ENCODE data around the gene KIAA0825.

KIAA0825 gene

DNA sequence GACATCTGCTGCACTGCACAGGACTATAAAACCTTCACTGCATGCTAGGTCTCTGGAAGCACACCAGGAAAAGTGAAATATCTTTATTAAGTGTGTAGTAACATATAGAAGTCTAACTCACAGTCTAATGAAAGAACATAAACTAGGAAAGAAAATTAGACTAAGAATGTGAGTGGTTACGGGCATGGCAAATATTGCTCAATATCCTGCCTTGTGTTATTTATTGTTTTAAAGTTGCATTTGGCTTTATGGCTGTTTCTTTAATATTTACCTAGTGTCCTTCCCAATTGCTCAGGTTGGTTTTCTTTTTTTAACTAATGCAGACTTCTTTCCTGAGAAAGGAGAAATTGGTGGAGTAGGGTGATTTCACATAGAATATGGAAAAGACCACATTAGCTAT, 342.4 kb downstream of the KIAA0825 start:
- no peak for DNase-seq
- Histone ChIP-seq H3K9me3 (ENCODE audit: control extremely low read depth in 1 of 5, control insufficient read depth in 4 of 5, insufficient read depth in 2 of 5, low read depth in 1 of 5, low read length in 4 of 5) (no peaks in the 10 kb centered on the region), H3K36me3 (ENCODE audit: control insufficient read depth in 4 of 4, insufficient read depth in 4 of 4, low read length in 3 of 4) (no peaks in the 10 kb centered on the region), H3K27ac (ENCODE audit: insufficient read depth in 1 of 2, low read depth in 1 of 2, low read length in 2 of 2, poor library complexity in 1 of 2, severe bottlenecking in 2 of 2) (no peak overlapping the region), H3K4me3 (ENCODE audit: control insufficient read depth in 1 of 7, extremely low read depth in 1 of 7, insufficient read depth in 4 of 7, low read depth in 2 of 7, low read length in 6 of 7) (no peak overlapping the region), H3K27me3 (replicated peaks in 2 of 5; ENCODE audit: control insufficient read depth in 4 of 5, insufficient read depth in 5 of 5, low read length in 4 of 5) (no peaks in the 10 kb centered on the region), H3K4me1 (ENCODE audit: control extremely low read depth in 1 of 4, control insufficient read depth in 4 of 4, insufficient read depth in 4 of 4, low read length in 3 of 4) (no peaks in the 10 kb centered on the region)
- ChIA-PET CTCF (no interaction called here), POLR2A (no interaction called here)
- WGBS (ENCODE audit: insufficient coverage) = 100% methylated on average over 1 of the region's 1 CpG

- Histone ChIP-seq H3K27ac (ENCODE audit: insufficient read depth in 1 of 2, low read depth in 1 of 2, low read length in 2 of 2, poor library complexity in 1 of 2, severe bottlenecking in 2 of 2) (no peak overlapping the region), H3K9me3 (ENCODE audit: control extremely low read depth in 1 of 5, control insufficient read depth in 4 of 5, insufficient read depth in 2 of 5, low read depth in 1 of 5, low read length in 4 of 5) (peaks cover 0 to 5% (median 0%) of the 10 kb centered on the region in 5 experiments), H3K36me3 (ENCODE audit: control insufficient read depth in 4 of 4, insufficient read depth in 4 of 4, low read length in 3 of 4) (no peaks in the 10 kb centered on the region), H3K27me3 (replicated peaks in 2 of 5; ENCODE audit: control insufficient read depth in 4 of 5, insufficient read depth in 5 of 5, low read length in 4 of 5) (no peaks in the 10 kb centered on the region), H3K4me3 (ENCODE audit: control insufficient read depth in 1 of 7, extremely low read depth in 1 of 7, insufficient read depth in 4 of 7, low read depth in 2 of 7, low read length in 6 of 7) (no peak overlapping the region), H3K4me1 (ENCODE audit: control extremely low read depth in 1 of 4, control insufficient read depth in 4 of 4, insufficient read depth in 4 of 4, low read length in 3 of 4) (no peaks in the 10 kb centered on the region)
- 100% methylated on average over 2 of the region's 4 CpGs for WGBS (ENCODE audit: insufficient coverage)
- DNase-seq = no peak
- ChIA-PET POLR2A (no interaction called here), CTCF (no interaction called here)
Measured at GRCh38 chr5:94274707-94275106, 343.7 kb downstream of the KIAA0825 start.

GRCh38 chr5:94268226-94268625, 350.2 kb downstream of the KIAA0825 start:
- ChIA-PET POLR2A (no interaction called here), CTCF (no interaction called here)
- WGBS (ENCODE audit: insufficient coverage) = 97% methylated on average over 3 of the region's 3 CpGs
- Histone ChIP-seq H3K4me3 (ENCODE audit: control insufficient read depth in 1 of 7, extremely low read depth in 1 of 7, insufficient read depth in 4 of 7, low read depth in 2 of 7, low read length in 6 of 7) (no peak overlapping the region), H3K9me3 (ENCODE audit: control extremely low read depth in 1 of 5, control insufficient read depth in 4 of 5, insufficient read depth in 2 of 5, low read depth in 1 of 5, low read length in 4 of 5) (peaks cover 0 to 5% (median 0%) of the 10 kb centered on the region in 5 experiments), H3K4me1 (ENCODE audit: control extremely low read depth in 1 of 4, control insufficient read depth in 4 of 4, insufficient read depth in 4 of 4, low read length in 3 of 4) (no peaks in the 10 kb centered on the region), H3K27me3 (replicated peaks in 2 of 5; ENCODE audit: control insufficient read depth in 4 of 5, insufficient read depth in 5 of 5, low read length in 4 of 5) (no peaks in the 10 kb centered on the region), H3K27ac (ENCODE audit: insufficient read depth in 1 of 2, low read depth in 1 of 2, low read length in 2 of 2, poor library complexity in 1 of 2, severe bottlenecking in 2 of 2) (no peak overlapping the region), H3K36me3 (ENCODE audit: control insufficient read depth in 4 of 4, insufficient read depth in 4 of 4, low read length in 3 of 4) (no peaks in the 10 kb centered on the region)
- DNase-seq = no peak

DNA sequence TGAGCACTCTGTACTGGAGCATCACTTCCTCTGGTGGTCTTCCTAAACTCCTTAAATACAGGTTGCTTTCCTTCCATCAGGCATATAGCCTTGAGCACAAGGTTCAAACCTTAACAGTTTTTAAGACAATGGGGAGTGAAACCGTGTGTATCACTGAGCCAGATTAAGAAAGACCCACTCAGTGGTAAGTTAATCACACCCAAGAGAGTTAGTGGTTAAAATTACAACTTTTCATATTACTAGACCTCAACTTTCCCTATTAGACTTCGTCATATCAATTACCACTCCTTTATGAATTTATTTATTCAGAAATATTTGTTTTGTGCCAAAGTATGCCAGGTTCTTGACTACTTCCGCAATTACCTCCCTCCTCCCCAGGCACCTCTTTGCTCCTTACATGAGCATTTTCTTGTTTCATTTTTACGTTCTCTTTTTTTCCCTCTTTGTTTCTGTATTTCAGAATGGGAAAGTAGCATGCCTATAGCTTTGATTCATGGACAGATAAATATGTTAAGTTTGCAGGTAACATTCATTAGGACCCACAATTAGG, 351.0 kb downstream of the KIAA0825 start:
- Histone ChIP-seq H3K4me1 (ENCODE audit: control extremely low read depth in 1 of 4, control insufficient read depth in 4 of 4, insufficient read depth in 4 of 4, low read length in 3 of 4) (no peaks in the 10 kb centered on the region), H3K4me3 (ENCODE audit: control insufficient read depth in 1 of 7, extremely low read depth in 1 of 7, insufficient read depth in 4 of 7, low read depth in 2 of 7, low read length in 6 of 7) (no peak overlapping the region), H3K9me3 (ENCODE audit: control extremely low read depth in 1 of 5, control insufficient read depth in 4 of 5, insufficient read depth in 2 of 5, low read depth in 1 of 5, low read length in 4 of 5) (peaks cover 0 to 5% (median 0%) of the 10 kb centered on the region in 5 experiments), H3K36me3 (ENCODE audit: control insufficient read depth in 4 of 4, insufficient read depth in 4 of 4, low read length in 3 of 4) (no peaks in the 10 kb centered on the region), H3K27ac (ENCODE audit: insufficient read depth in 1 of 2, low read depth in 1 of 2, low read length in 2 of 2, poor library complexity in 1 of 2, severe bottlenecking in 2 of 2) (no peak overlapping the region), H3K27me3 (replicated peaks in 2 of 5; ENCODE audit: control insufficient read depth in 4 of 5, insufficient read depth in 5 of 5, low read length in 4 of 5) (no peaks in the 10 kb centered on the region)
- POLR2A ChIA-PET = no interaction called here
- no peak for DNase-seq
- no CpG with 5 or more reads among the region's 4 CpGs for WGBS (ENCODE audit: insufficient coverage)
- CTCF ChIA-PET = no interaction called here

DNA sequence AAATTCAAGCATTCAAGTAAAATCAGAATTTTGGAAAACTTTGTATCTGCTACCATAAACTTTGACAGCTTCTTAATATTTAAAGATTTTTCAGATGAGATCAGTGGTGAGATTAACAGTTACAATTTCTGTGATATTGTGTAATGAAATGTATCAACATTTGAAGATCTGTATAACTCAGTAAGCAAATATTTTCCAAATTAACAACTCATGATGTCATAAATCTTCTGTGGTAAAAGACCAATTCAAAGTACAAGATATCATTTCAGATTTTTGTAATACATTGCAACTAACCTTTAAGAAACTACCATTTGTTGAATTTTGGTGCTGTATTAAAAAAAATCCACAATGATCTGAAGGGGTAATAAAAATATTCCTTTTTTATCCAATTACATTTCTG, 352.2 kb downstream of the KIAA0825 start:
- CTCF ChIA-PET = no interaction called here
- Histone ChIP-seq H3K4me1 (ENCODE audit: control extremely low read depth in 1 of 4, control insufficient read depth in 4 of 4, insufficient read depth in 4 of 4, low read length in 3 of 4) (no peaks in the 10 kb centered on the region), H3K27ac (ENCODE audit: insufficient read depth in 1 of 2, low read depth in 1 of 2, low read length in 2 of 2, poor library complexity in 1 of 2, severe bottlenecking in 2 of 2) (no peak overlapping the region), H3K36me3 (ENCODE audit: control insufficient read depth in 4 of 4, insufficient read depth in 4 of 4, low read length in 3 of 4) (no peaks in the 10 kb centered on the region), H3K4me3 (ENCODE audit: control insufficient read depth in 1 of 7, extremely low read depth in 1 of 7, insufficient read depth in 4 of 7, low read depth in 2 of 7, low read length in 6 of 7) (no peak overlapping the region), H3K9me3 (ENCODE audit: control extremely low read depth in 1 of 5, control insufficient read depth in 4 of 5, insufficient read depth in 2 of 5, low read depth in 1 of 5, low read length in 4 of 5) (peaks cover 0 to 5% (median 0%) of the 10 kb centered on the region in 5 experiments), H3K27me3 (replicated peaks in 2 of 5; ENCODE audit: control insufficient read depth in 4 of 5, insufficient read depth in 5 of 5, low read length in 4 of 5) (no peaks in the 10 kb centered on the region)
- DNase-seq = no peak
- POLR2A ChIA-PET = no interaction called here

DNA sequence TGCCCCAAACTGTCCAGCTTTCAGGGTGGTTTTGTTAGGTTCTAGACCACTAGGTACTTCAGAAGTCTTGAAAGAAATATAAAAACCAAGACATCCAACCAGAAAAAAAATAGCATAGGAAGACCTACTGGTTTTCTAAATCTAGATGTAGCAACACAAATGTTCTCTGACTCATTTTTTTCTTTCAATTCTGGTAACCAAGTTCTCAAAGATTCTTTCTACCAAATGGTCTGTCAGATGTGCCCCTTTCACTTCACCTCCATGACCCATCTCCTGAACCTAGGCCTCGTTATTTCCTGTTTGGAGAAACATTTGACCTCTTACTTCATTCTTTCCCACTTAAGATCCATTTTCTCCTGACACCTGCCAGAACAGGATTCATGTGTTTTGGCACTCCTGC, 355.3 kb downstream of the KIAA0825 start:
- no CpG with 5 or more reads among the region's 1 CpG for WGBS (ENCODE audit: insufficient coverage)
- DNase-seq = no peak
- H3K4me3 ChIP-seq (ENCODE audit: control insufficient read depth in 1 of 7, extremely low read depth in 1 of 7, insufficient read depth in 4 of 7, low read depth in 2 of 7, low read length in 6 of 7) = no peak overlapping the region
- CTCF ChIA-PET = interaction anchor here (0.6 kb wide), 1 partner anchor 763 kb away, joined by 3 read pairs; no protein-coding TSS in a partner anchor
- H3K9me3 ChIP-seq (ENCODE audit: control extremely low read depth in 1 of 5, control insufficient read depth in 4 of 5, insufficient read depth in 2 of 5, low read depth in 1 of 5, low read length in 4 of 5) = no peaks in the 10 kb centered on the region
- POLR2A ChIA-PET = no interaction called here
- no peaks in the 10 kb centered on the region for H3K36me3 ChIP-seq (ENCODE audit: control insufficient read depth in 4 of 4, insufficient read depth in 4 of 4, low read length in 3 of 4)
- H3K27me3 ChIP-seq (replicated peaks in 2 of 5; ENCODE audit: control insufficient read depth in 4 of 5, insufficient read depth in 5 of 5, low read length in 4 of 5) = no peaks in the 10 kb centered on the region
- H3K27ac ChIP-seq (ENCODE audit: insufficient read depth in 1 of 2, low read depth in 1 of 2, low read length in 2 of 2, poor library complexity in 1 of 2, severe bottlenecking in 2 of 2) = no peak overlapping the region
- H3K4me1 ChIP-seq (ENCODE audit: control extremely low read depth in 1 of 4, control insufficient read depth in 4 of 4, insufficient read depth in 4 of 4, low read length in 3 of 4) = no peaks in the 10 kb centered on the region

GRCh38 chr5:94260096-94260495, 358.3 kb downstream of the KIAA0825 start:
- no peak for DNase-seq
- POLR2A ChIA-PET = no interaction called here
- no peaks in the 10 kb centered on the region for H3K9me3 ChIP-seq (ENCODE audit: control extremely low read depth in 1 of 5, control insufficient read depth in 4 of 5, insufficient read depth in 2 of 5, low read depth in 1 of 5, low read length in 4 of 5)

More at GRCh38 chr5:94260096-94260495, 358.3 kb downstream of the KIAA0825 start:
- H3K27ac ChIP-seq (ENCODE audit: insufficient read depth in 1 of 2, low read depth in 1 of 2, low read length in 2 of 2, poor library complexity in 1 of 2, severe bottlenecking in 2 of 2) = no peak overlapping the region
- no CpG with 5 or more reads among the region's 1 CpG for WGBS (ENCODE audit: insufficient coverage)
- no peaks in the 10 kb centered on the region for H3K36me3 ChIP-seq (ENCODE audit: control insufficient read depth in 4 of 4, insufficient read depth in 4 of 4, low read length in 3 of 4)
- CTCF ChIA-PET = no interaction called here
- H3K27me3 ChIP-seq (replicated peaks in 2 of 5; ENCODE audit: control insufficient read depth in 4 of 5, insufficient read depth in 5 of 5, low read length in 4 of 5) = no peaks in the 10 kb centered on the region
- H3K4me1 ChIP-seq (ENCODE audit: control extremely low read depth in 1 of 4, control insufficient read depth in 4 of 4, insufficient read depth in 4 of 4, low read length in 3 of 4) = peaks cover 0 to 3% (median 0%) of the 10 kb centered on the region in 4 experiments
- no peak overlapping the region for H3K4me3 ChIP-seq (ENCODE audit: control insufficient read depth in 1 of 7, extremely low read depth in 1 of 7, insufficient read depth in 4 of 7, low read depth in 2 of 7, low read length in 6 of 7)
